Liver (tissue), 3 donors: ENCODE results near the gene C2CD2.

Source experiments
- FOXA1 ChIP-seq: IDR thresholded peaks from 2 replicates; pipeline ENCODE4 v1.6.1; 2016; ENCODE audit warnings: antibody characterized with exemption
- SP1 ChIP-seq: IDR thresholded peaks from 2 replicates; pipeline ENCODE4 v1.6.1; 2018; ENCODE audit warnings: antibody characterized with exemption, mild to moderate bottlenecking
- TF ChIP-seq, protein P1 (sequence below): IDR thresholded peaks from 2 replicates; pipeline ENCODE4 v1.6.1; 2016; ENCODE audit warnings: antibody characterized with exemption
- TF ChIP-seq, protein P2 (sequence below): fragments of 150-350 bp; IDR thresholded peaks from 2 replicates; pipeline ENCODE4 v1.5.1; 2017; ENCODE audit warnings: improper control_type of control experiment, low read depth, low read length; ENCODE audit not compliant: missing input control
- donor health status: healthy.
- donor health status: healthy.

DNA sequence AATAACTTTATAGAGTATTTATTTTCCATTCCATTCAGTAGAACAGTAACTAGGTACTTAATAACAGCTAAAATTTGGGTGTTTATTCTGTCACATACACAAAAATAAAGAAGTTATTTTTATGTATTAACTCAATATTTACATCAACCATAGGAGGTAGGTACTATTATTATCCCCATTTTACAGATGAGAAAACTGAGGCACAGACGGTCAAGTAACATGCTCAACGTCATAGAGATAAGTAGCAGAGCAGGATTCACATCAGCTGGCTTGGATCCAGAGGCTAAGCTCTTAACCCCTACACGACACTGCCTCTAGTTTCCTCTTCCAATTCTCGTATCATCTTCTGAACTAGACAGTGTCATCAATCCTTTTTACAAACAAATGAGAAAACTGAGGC lies 47.1 kb upstream of the C2CD2 start:
- TF ChIP-seq SP1 = no peak
- TF ChIP-seq, protein P1, sequence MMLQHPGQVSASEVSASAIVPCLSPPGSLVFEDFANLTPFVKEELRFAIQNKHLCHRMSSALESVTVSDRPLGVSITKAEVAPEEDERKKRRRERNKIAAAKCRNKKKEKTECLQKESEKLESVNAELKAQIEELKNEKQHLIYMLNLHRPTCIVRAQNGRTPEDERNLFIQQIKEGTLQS = no peak
- TF ChIP-seq, protein P2, sequence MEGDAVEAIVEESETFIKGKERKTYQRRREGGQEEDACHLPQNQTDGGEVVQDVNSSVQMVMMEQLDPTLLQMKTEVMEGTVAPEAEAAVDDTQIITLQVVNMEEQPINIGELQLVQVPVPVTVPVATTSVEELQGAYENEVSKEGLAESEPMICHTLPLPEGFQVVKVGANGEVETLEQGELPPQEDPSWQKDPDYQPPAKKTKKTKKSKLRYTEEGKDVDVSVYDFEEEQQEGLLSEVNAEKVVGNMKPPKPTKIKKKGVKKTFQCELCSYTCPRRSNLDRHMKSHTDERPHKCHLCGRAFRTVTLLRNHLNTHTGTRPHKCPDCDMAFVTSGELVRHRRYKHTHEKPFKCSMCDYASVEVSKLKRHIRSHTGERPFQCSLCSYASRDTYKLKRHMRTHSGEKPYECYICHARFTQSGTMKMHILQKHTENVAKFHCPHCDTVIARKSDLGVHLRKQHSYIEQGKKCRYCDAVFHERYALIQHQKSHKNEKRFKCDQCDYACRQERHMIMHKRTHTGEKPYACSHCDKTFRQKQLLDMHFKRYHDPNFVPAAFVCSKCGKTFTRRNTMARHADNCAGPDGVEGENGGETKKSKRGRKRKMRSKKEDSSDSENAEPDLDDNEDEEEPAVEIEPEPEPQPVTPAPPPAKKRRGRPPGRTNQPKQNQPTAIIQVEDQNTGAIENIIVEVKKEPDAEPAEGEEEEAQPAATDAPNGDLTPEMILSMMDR = no peak
- no peak for TF ChIP-seq FOXA1
